IMR-90 (cell line): ENCODE results near the gene BAIAP2. TPM values are rescaled to one million over a fixed set of nuclear protein-coding genes. Genes with fewer than 3 reads are reported as not detected.

Source experiments
- ATAC-seq: fragments of 200-7000 bp; cut with Tn5 transposase; 2 replicates; pipeline ENCODE4 v1.9.1; 2020; ENCODE audit warnings: low read depth, mild to moderate bottlenecking, moderate library complexity
- BruUV-seq: library from RNA; stranded (reverse); fragments of 400-500 nt; replicated peaks from 2 replicates; lab custom pipeline; 2021; lab: Mats Ljungman, UMichigan
- CTCF ChIA-PET: fragments of 300-600 bp; formaldehyde crosslinking; extraction: SDS; loops from one replicate; lab custom pipeline; 2021; ENCODE audit warnings: antibody characterized with exemption; lab: Yijun Ruan, JAX
- POLR2A ChIA-PET: fragments of 300-600 bp; sonication (Branson Sonifier 250); formaldehyde crosslinking; loops from one replicate; lab custom pipeline; 2022; ENCODE audit warnings: antibody characterized with exemption; ENCODE audit not compliant: unreplicated experiment; lab: Charles Lee
- DNase-seq: peaks from one replicate; pipeline ENCODE4 v3.0.0; 2013
- H2AFZ ChIP-seq: replicated peaks from 2 replicates; pipeline ENCODE3; 2013; ENCODE audit warnings: low read length, mild to moderate bottlenecking; ENCODE audit not compliant: poor library complexity
- H2AK5ac ChIP-seq: 2 replicates; pipeline ENCODE4 v1.6.1; 2013; ENCODE audit warnings: low read depth, low read length, inconsistent platforms
- H2AK9ac ChIP-seq: replicated peaks from 2 replicates; pipeline ENCODE3; 2013; ENCODE audit warnings: mild to moderate bottlenecking, low read depth, low read length, moderate library complexity; ENCODE audit not compliant: poor library complexity
- H2BK120ac ChIP-seq: 2 replicates; pipeline ENCODE4 v1.6.1; 2013; ENCODE audit warnings: low read depth, low read length, inconsistent platforms
- H2BK15ac ChIP-seq: 3 replicates; pipeline ENCODE4 v1.6.1; 2013; ENCODE audit warnings: low read depth, low read length, inconsistent platforms
- H2BK20ac ChIP-seq: 2 replicates; pipeline ENCODE4 v1.6.1; 2013; ENCODE audit warnings: low read depth, mild to moderate bottlenecking, inconsistent platforms, low read length, moderate library complexity
- H2BK5ac ChIP-seq: 2 replicates; pipeline ENCODE4 v1.6.1; 2013; ENCODE audit warnings: mild to moderate bottlenecking, low read depth, low read length, inconsistent platforms; ENCODE audit not compliant: poor library complexity, severe bottlenecking
- H3K14ac ChIP-seq: replicated peaks from 2 replicates; pipeline ENCODE4 v1.6.1; 2013; ENCODE audit warnings: low read depth, low read length, inconsistent platforms
- H3K18ac ChIP-seq: 2 replicates; pipeline ENCODE4 v1.6.1; 2013; ENCODE audit warnings: low read depth, low read length, control low read depth
- H3K23ac ChIP-seq: 2 replicates; pipeline ENCODE4 v1.6.1; 2013; ENCODE audit warnings: low read depth, low read length, inconsistent platforms
- H3K27ac ChIP-seq: 2 replicates; pipeline ENCODE4 v1.5.1; 2013; ENCODE audit warnings: mild to moderate bottlenecking, control low read depth, low read length; ENCODE audit not compliant: insufficient read depth
- H3K27me3 ChIP-seq: 2 replicates; pipeline ENCODE4 v1.6.1; 2013; ENCODE audit warnings: low read length; ENCODE audit not compliant: control insufficient read depth, insufficient read depth
- H3K36me3 ChIP-seq: 2 replicates; pipeline ENCODE4 v1.6.1; 2013; ENCODE audit warnings: low read length, mixed read lengths; ENCODE audit not compliant: control insufficient read depth, insufficient read depth
- H3K4ac ChIP-seq: 2 replicates; pipeline ENCODE4 v1.6.1; 2013; ENCODE audit warnings: low read depth, low read length, inconsistent platforms
- H3K4me1 ChIP-seq: 2 replicates; pipeline ENCODE4 v1.6.1; 2013; ENCODE audit warnings: low read length, mixed read lengths; ENCODE audit not compliant: control insufficient read depth, insufficient read depth
- H3K4me2 ChIP-seq: 2 replicates; pipeline ENCODE4 v1.6.1; 2013; ENCODE audit warnings: low read depth, mild to moderate bottlenecking, control low read depth, low read length, moderate library complexity
- H3K4me3 ChIP-seq: 2 replicates; pipeline ENCODE4 v1.5.1; 2013; ENCODE audit warnings: low read depth, mild to moderate bottlenecking, control low read depth, low read length, moderate library complexity; ENCODE audit not compliant: insufficient read depth
- H3K56ac ChIP-seq: 2 replicates; pipeline ENCODE4 v1.6.1; 2013; ENCODE audit warnings: low read length, inconsistent platforms; ENCODE audit not compliant: insufficient read depth; ENCODE audit errors: extremely low read depth
- H3K79me1 ChIP-seq, 2 experiments: 2 replicates each; pipeline ENCODE4 v1.6.1; 2013; ENCODE audit warnings: low read length in 2 of 2, inconsistent platforms in 1 of 2, low read depth in 1 of 2
- H3K9ac ChIP-seq: 2 replicates; pipeline ENCODE4 v1.6.1; 2013; ENCODE audit warnings: low read depth, low read length, control low read depth
- H3K9me1 ChIP-seq: 2 replicates; pipeline ENCODE4 v1.6.1; 2013; ENCODE audit warnings: low read length, inconsistent platforms; ENCODE audit not compliant: insufficient read depth
- H3K9me3 ChIP-seq: 2 replicates; pipeline ENCODE4 v1.6.1; 2013; ENCODE audit warnings: low read length; ENCODE audit not compliant: control insufficient read depth, insufficient read depth
- H4K20me1 ChIP-seq: 2 replicates; pipeline ENCODE4 v1.6.1; 2013; ENCODE audit warnings: low read length, inconsistent platforms; ENCODE audit not compliant: insufficient read depth
- H4K5ac ChIP-seq: 2 replicates; pipeline ENCODE4 v1.6.1; 2013; ENCODE audit warnings: mild to moderate bottlenecking, low read depth, low read length, control low read depth
- H4K8ac ChIP-seq, 2 experiments: 2 replicates each; pipeline ENCODE4 v1.6.1; 2013; ENCODE audit warnings: low read depth in 2 of 2, low read length in 2 of 2, control low read depth in 1 of 2, inconsistent platforms in 1 of 2
- H4K91ac ChIP-seq: 2 replicates; pipeline ENCODE4 v1.6.1; 2013; ENCODE audit warnings: low read depth, low read length, inconsistent platforms; ENCODE audit not compliant: insufficient read depth
- BHLHE40 ChIP-seq: fragments of 150-350 bp; IDR thresholded peaks from 2 replicates; pipeline ENCODE4 v1.6.1; 2016; ENCODE audit warnings: mild to moderate bottlenecking, low read depth, low read length
- CEBPB ChIP-seq: IDR thresholded peaks from 2 replicates; pipeline ENCODE4 v1.6.1; 2012; ENCODE audit warnings: low read depth, low read length, improper control_type of control experiment
- CHD1 ChIP-seq: IDR thresholded peaks from 2 replicates; pipeline ENCODE4 v1.6.1; 2012; ENCODE audit warnings: low read depth, low read length, improper control_type of control experiment
- FOS ChIP-seq: fragments of 150-350 bp; IDR thresholded peaks from 2 replicates; pipeline ENCODE4 v1.6.1; 2016; ENCODE audit warnings: low read depth, low read length
- MAFK ChIP-seq: IDR thresholded peaks from 2 replicates; pipeline ENCODE4 v1.6.1; 2012; ENCODE audit warnings: low read depth, low read length, improper control_type of control experiment
- MXI1 ChIP-seq: IDR thresholded peaks from 2 replicates; pipeline ENCODE4 v1.6.1; 2012; ENCODE audit warnings: low read depth, mild to moderate bottlenecking, low read length, moderate library complexity, borderline replicate concordance
- NFE2L2 ChIP-seq: fragments of 150-350 bp; IDR thresholded peaks from 2 replicates; pipeline ENCODE4 v1.6.1; 2016; ENCODE audit warnings: low read depth, mild to moderate bottlenecking, low read length
- POLR2A ChIP-seq: IDR thresholded peaks from 2 replicates; pipeline ENCODE4 v1.6.1; 2012; ENCODE audit warnings: mild to moderate bottlenecking, low read depth, low read length
- RAD21 ChIP-seq: IDR thresholded peaks from 2 replicates; pipeline ENCODE4 v1.6.1; 2012; ENCODE audit warnings: low read length, improper control_type of control experiment
- RCOR1 ChIP-seq: IDR thresholded peaks from 2 replicates; pipeline ENCODE4 v1.6.1; 2012; ENCODE audit warnings: mild to moderate bottlenecking, low read length, improper control_type of control experiment; ENCODE audit not compliant: insufficient replicate concordance
- RFX5 ChIP-seq: IDR thresholded peaks from 2 replicates; pipeline ENCODE4 v1.8.0; 2012; ENCODE audit warnings: low read depth, mild to moderate bottlenecking, low read length, moderate library complexity
- WGBS, 2 experiments: methylation state at CpG; one replicate each; pipeline versions ENCODE4 v1.1.5 to v1.1.7; 2013; ENCODE audit warnings: missing lambda C conversion rate in 2 of 2; ENCODE audit not compliant: insufficient read length in 1 of 2; ENCODE audit errors: extremely low coverage in 2 of 2; 5-methylcytosine and 5-hydroxymethylcytosine counted together
- dilution Hi-C: fragments of 300-500 bp; cut with HindIII; formaldehyde crosslinking; loops from one replicate; pipeline ENCODE4 v1.14.3; 2018; ENCODE audit warnings: low sequenced_read_pairs; ENCODE audit not compliant: unreplicated experiment
- in situ Hi-C: fragments of 300-500 bp; cut with MboI; formaldehyde crosslinking; loops from 3 replicates; pipeline ENCODE4 v1.14.3; 2019; ENCODE audit warnings: low sequenced_read_pairs, inconsistent platforms, mixed read lengths
- intact Hi-C: fragments of 100-400 bp; cut with micrococcal nuclease; formaldehyde crosslinking; loops from 2 replicates; pipeline ENCODE4 v1.10.0; 2022
- polyA plus RNA-seq, 3 experiments: library from polyadenylated mRNA; depleted of rRNA; stranded (reverse); fragments of >200 nt; gene quantifications; 2 replicates each; pipeline ENCODE4 v1.2.3, GENCODE V29; 2012; ENCODE audit warnings: low replicate concordance in 1 of 3
- total RNA-seq: library from RNA; depleted of rRNA; stranded (reverse); fragments of >200 nt; gene quantifications from 2 replicates; pipeline ENCODE4 v1.2.3, GENCODE V29; 2012
- TF ChIP-seq, protein P1 (sequence below): conservative IDR thresholded peaks from 2 replicates; pipeline ENCODE4 v1.5.1; 2012; ENCODE audit warnings: mild to moderate bottlenecking, low read depth, low read length, improper control_type of control experiment
- TF ChIP-seq, protein P2 (sequence below): fragments of 150-350 bp; IDR thresholded peaks from 2 replicates; pipeline ENCODE4 v1.6.1; 2016; ENCODE audit warnings: low read depth, mild to moderate bottlenecking, low read length, moderate library complexity, borderline replicate concordance

Gene BAIAP2
- total and polyA plus RNA-seq, 2 of the 4 experiments (the other 2 are of a cell fraction), result 18.3 to 32.6 TPM

DNA sequence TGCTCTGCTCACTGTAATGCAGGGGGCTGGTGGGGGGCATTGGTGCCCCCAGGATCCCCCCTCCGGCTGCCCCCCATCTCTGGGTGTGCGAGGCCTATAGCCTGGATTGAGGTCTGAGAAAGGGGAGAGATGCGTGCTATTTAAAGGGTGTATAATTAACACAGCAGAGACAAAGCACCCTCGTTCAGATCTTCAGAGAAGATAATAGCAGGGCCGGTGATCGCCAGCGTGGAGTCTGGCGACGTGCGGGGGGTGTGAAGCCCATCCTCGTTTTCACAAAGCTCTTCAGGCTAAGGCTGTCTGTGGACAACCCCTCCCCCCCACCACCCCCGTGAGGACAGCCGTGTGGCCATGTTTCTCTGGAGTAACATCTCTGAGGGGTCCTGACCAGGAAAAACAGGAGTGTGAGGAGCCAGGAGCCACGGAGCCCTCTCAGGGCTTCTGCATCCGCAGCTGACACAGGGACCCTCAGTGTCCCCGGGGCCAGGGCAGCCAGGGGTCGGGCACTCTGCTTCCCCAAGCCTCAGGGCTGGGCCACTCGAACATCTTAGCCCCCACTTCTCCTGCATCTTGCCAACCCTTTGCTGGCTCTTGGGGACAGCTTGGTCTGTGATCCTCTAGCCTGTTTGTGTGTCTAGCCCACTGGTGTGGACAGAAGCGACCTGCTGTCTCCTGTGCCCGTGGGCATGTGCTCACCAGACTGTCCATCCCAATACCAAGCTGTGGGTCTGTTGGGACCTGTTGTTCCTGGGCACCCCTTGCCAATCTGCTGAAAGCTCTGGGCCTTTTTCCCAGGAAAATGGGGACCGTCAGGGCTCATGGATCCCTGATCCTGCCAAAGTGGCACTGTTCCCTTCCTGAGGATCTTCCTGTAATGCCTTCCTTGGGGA lies 58.9 kb downstream of the BAIAP2 start:
- Histone ChIP-seq H2AFZ (peak overlapping the region; percentile 87), H3K9me3 (no peaks in the 10 kb centered on the region), H3K23ac (peak overlapping the region; percentile 18; the same call in 1 of the 2 replicates), H3K27me3 (no peaks in the 10 kb centered on the region), H3K79me1 (peaks cover 0 to 17% of the 10 kb centered on the region in 2 experiments; a peak in 1 of 4 replicates), H4K5ac (no peak overlapping the region), H2BK15ac (peak overlapping the region; percentile 56; the same call in 1 of the 3 replicates), H2BK120ac (peak overlapping the region; percentile 70), H4K91ac (peak overlapping the region; percentile 58), H3K4me3 (no peak overlapping the region), H3K14ac (peak overlapping the region; percentile 29), H2BK5ac (no peak overlapping the region), H2BK20ac (peak overlapping the region; percentile 33), H2AK5ac (peak overlapping the region; percentile 77), H3K4me1 (peaks cover 37% of the 10 kb centered on the region), H3K56ac (no peak overlapping the region), H3K27ac (no peak overlapping the region; the same call in 1 of the 2 replicates), H2AK9ac (peak overlapping the region; percentile 52), H3K36me3 (no peaks in the 10 kb centered on the region), H3K9me1 (peaks cover 12% of the 10 kb centered on the region; the same call in 1 of the 2 replicates), H3K4me2 (no peak overlapping the region), H4K20me1 (peaks cover 9% of the 10 kb centered on the region), H4K8ac (no peak overlapping the region), H3K18ac (no peak overlapping the region), H3K4ac (peak overlapping the region; percentile 64), H3K9ac (no peak overlapping the region)
- CTCF ChIA-PET, result no interaction called here
- TF ChIP-seq, protein P1, sequence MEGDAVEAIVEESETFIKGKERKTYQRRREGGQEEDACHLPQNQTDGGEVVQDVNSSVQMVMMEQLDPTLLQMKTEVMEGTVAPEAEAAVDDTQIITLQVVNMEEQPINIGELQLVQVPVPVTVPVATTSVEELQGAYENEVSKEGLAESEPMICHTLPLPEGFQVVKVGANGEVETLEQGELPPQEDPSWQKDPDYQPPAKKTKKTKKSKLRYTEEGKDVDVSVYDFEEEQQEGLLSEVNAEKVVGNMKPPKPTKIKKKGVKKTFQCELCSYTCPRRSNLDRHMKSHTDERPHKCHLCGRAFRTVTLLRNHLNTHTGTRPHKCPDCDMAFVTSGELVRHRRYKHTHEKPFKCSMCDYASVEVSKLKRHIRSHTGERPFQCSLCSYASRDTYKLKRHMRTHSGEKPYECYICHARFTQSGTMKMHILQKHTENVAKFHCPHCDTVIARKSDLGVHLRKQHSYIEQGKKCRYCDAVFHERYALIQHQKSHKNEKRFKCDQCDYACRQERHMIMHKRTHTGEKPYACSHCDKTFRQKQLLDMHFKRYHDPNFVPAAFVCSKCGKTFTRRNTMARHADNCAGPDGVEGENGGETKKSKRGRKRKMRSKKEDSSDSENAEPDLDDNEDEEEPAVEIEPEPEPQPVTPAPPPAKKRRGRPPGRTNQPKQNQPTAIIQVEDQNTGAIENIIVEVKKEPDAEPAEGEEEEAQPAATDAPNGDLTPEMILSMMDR, result no peak
- TF ChIP-seq RAD21, result no peak
- no peak for TF ChIP-seq CHD1
- no peak for TF ChIP-seq POLR2A
- no peak for TF ChIP-seq CEBPB
- no peak for TF ChIP-seq RCOR1
- no peak for TF ChIP-seq NFE2L2
- no peak for TF ChIP-seq MAFK
- TF ChIP-seq MXI1, result no peak
- TF ChIP-seq BHLHE40, result no peak
- TF ChIP-seq, protein P2, sequence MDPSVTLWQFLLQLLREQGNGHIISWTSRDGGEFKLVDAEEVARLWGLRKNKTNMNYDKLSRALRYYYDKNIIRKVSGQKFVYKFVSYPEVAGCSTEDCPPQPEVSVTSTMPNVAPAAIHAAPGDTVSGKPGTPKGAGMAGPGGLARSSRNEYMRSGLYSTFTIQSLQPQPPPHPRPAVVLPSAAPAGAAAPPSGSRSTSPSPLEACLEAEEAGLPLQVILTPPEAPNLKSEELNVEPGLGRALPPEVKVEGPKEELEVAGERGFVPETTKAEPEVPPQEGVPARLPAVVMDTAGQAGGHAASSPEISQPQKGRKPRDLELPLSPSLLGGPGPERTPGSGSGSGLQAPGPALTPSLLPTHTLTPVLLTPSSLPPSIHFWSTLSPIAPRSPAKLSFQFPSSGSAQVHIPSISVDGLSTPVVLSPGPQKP, result no peak
- TF ChIP-seq FOS, result no peak
- TF ChIP-seq RFX5, result no peak
- dilution Hi-C loops, result no loop called here
- BruUV-seq, result no TSS peak
- WGBS, 2 experiments, result 86% methylated on average over 5 of the region's 21 CpGs; no CpG with 5 or more reads in 1 of the 2 experiments
- intact Hi-C loops, result no loop called here
- POLR2A ChIA-PET, result no interaction called here
- DNase-seq (no peak), ATAC-seq (no peak)
- in situ Hi-C loops, result no loop called here
